Ovary (tissue), 9 donors: ENCODE results near the gene DNAJC18. TPM values are rescaled to one million over a fixed set of nuclear protein-coding genes. Genes with fewer than 3 reads are reported as not detected.

Source experiments
- DNase-seq, 5 donors: peaks; one replicate each; pipeline ENCODE4 v3.0.0-alpha.2; 2019 to 2020
- H3K27ac ChIP-seq, 2 donors: fragments of 200-600 bp; one replicate each; pipeline versions ENCODE4 v1.5.1 to v1.8.0; 2019 to 2022
- H3K27me3 ChIP-seq: fragments of 200-600 bp; one replicate; pipeline ENCODE4 v1.8.0; 2022
- H3K36me3 ChIP-seq: fragments of 200-600 bp; sonication (generic); one replicate; pipeline ENCODE4 v1.5.1; 2019
- H3K4me1 ChIP-seq: one replicate; pipeline ENCODE4 v1.8.1; 2013; ENCODE audit warnings: mild to moderate bottlenecking, moderate library complexity; ENCODE audit not compliant: insufficient read depth
- H3K4me3 ChIP-seq: fragments of 200-600 bp; sonication (generic); one replicate; pipeline ENCODE4 v1.5.1; 2017
- H3K9me3 ChIP-seq, 2 donors: fragments of 200-600 bp in 1 of 2; sonication (generic) in 1 of 2; one replicate each; pipeline versions ENCODE4 v1.5.1 to v1.8.1; 2013 to 2019; ENCODE audit warnings: mild to moderate bottlenecking in 1 of 2, moderate library complexity in 1 of 2
- EP300 ChIP-seq: sonication (generic); formaldehyde crosslinking; IDR thresholded peaks from one replicate; pipeline ENCODE4 v1.6.1; 2017; ENCODE audit warnings: antibody characterized with exemption
- POLR2A ChIP-seq: fragments of 450-650 bp; IDR thresholded peaks from one replicate; pipeline ENCODE4 v1.6.1; 2017; ENCODE audit warnings: antibody characterized with exemption, mild to moderate bottlenecking, moderate library complexity
- WGBS, 3 donors: extraction: QIAGEN DNeasy Blood & Tissue Kit in 1 of 3; methylation state at CpG; one replicate each; pipeline versions ENCODE4 v1.1.5 to v1.1.7; 2013 to 2017; 5-methylcytosine and 5-hydroxymethylcytosine counted together
- intact Hi-C, 4 donors: fragments of 100-400 bp; cut with DNase I; formaldehyde crosslinking; loops; one replicate each; pipeline versions ENCODE4 v1.11.0 to v1.15.1; 2022 to 2023
- polyA plus RNA-seq, 2 donors: library from polyadenylated mRNA; stranded (reverse); fragments of 200-250 nt in 1 of 2; fragments of 350-450 nt in 1 of 2; fragmentation: Illumina TruSeq in 1 of 2; extraction: RNeasy Lipid Tissue Mini Kit (QIAGEN cat#74804) in 1 of 2; gene quantifications; one replicate each; pipeline ENCODE4 v1.2.3, GENCODE V29; 2013 to 2014
- small RNA-seq: library from RNA; depleted of rRNA; stranded (forward); fragments of <200 nt; gene quantifications from one replicate; pipeline ENCODE3, GENCODE V24; 2016
- total RNA-seq, 7 donors: library from RNA; depleted of rRNA in 2 of 7; stranded (reverse); fragments of >200 nt in 2 of 7; fragmentation: NEBNext Ultra II Directional in 3 of 7; extraction: Animal tissue kit (Norgen Biotek cat#: 25700) in 3 of 7; gene quantifications; one replicate each; pipeline versions ENCODE4 v1.1.0 to v1.2.4, GENCODE V29; 2016 to 2023
- TF ChIP-seq, protein P1 (sequence below), 3 donors: fragments of 450-650 bp in 2 of 3; fragments of 200-600 bp in 1 of 3; IDR thresholded peaks; one replicate each; pipeline versions ENCODE4 v1.5.1 to v1.8.0; 2016 to 2022; ENCODE audit warnings: antibody characterized with exemption in 3 of 3, mild to moderate bottlenecking in 1 of 3
- donor health status: DM: no; HTN: no; CAD: no; lungs with moderate emphysema.
- donor health status: DM: no; HTN: no; CAD: no.
- donor health status: Bipolar disorder and iron deficiency.
- donor health status: DM: yes; HTN: yes; CAD: no.
- donor health status: DM: no; HTN: no; CAD: no.
- donor health status: DM: yes; HTN: yes; CAD: no.

The DNAJC18 gene
- total and polyA plus RNA-seq, 9 donors, result 5.2 to 35.6 (median 22.4) TPM

DNA sequence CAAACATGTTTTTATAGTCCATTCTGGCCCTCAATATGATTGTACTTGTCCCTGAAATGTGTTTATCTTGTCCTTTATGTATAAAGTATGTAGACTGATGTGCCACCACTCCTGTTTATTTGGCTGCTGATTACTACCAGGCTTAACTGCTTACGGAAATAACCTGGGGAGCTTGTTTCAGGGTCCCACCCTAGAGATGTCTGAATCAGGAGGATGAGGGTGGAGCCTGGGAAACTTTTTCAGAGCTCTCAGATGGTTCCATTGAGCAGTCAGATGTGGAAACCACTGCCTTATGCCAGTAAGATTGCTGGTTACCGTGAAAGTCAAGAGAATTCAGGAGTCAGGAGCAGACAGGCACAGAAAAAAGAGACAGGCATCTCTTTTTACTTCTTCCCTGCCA is 75.4 kb downstream of the DNAJC18 start:
- WGBS, 3 donors, result 71 to 86% (median 84%) methylated on average over 2 of the region's 2 CpGs
- Histone ChIP-seq H3K9me3 (no peaks in the 10 kb centered on the region), H3K27me3 (no peaks in the 10 kb centered on the region), H3K27ac (no peak overlapping the region), H3K4me3 (no peak overlapping the region), H3K36me3 (no peaks in the 10 kb centered on the region), H3K4me1 (peaks cover 2% of the 10 kb centered on the region)
- intact Hi-C loops, result no loop called here
- DNase-seq, result no peak
- TF ChIP-seq, protein P1, sequence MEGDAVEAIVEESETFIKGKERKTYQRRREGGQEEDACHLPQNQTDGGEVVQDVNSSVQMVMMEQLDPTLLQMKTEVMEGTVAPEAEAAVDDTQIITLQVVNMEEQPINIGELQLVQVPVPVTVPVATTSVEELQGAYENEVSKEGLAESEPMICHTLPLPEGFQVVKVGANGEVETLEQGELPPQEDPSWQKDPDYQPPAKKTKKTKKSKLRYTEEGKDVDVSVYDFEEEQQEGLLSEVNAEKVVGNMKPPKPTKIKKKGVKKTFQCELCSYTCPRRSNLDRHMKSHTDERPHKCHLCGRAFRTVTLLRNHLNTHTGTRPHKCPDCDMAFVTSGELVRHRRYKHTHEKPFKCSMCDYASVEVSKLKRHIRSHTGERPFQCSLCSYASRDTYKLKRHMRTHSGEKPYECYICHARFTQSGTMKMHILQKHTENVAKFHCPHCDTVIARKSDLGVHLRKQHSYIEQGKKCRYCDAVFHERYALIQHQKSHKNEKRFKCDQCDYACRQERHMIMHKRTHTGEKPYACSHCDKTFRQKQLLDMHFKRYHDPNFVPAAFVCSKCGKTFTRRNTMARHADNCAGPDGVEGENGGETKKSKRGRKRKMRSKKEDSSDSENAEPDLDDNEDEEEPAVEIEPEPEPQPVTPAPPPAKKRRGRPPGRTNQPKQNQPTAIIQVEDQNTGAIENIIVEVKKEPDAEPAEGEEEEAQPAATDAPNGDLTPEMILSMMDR (IDR thresholded peaks at IDR 0.05), result no peak
- TF ChIP-seq POLR2A (no peak), EP300 (no peak)

DNA sequence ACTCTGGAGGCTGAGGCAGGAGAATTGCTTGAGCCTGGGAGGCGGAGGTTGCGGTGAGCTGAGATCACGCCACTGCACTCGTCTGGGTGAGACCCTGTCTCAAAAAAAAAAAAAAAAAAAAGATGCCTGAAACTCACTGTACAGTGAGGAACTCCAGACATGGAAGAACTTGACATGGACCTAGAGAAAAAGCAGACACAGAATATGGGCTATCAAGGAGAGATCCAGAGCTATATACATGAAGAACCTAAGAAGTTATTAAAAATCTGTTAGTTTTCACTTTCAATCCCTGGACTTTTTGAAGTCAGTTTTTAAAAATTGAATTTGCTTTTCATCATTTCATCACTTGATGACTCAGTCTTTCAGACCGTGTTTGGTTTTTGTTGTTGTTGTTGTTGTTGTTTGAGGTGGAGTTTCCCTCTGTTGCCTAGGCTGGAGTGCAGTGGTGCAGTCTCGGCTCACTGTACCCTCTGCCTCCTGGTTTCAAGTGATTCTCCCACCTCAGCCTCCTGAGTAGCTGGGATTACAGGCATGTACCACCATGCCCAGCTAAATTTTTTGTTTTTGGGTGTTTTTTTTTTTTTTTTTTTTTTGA is 77.4 kb downstream of the DNAJC18 start:
- no peak overlapping the region for H3K4me3 ChIP-seq
- no peaks in the 10 kb centered on the region for H3K27me3 ChIP-seq
- intact Hi-C loops, result no loop called here
- TF ChIP-seq EP300, result no peak
- no peak for TF ChIP-seq POLR2A
- TF ChIP-seq, protein P1 (IDR thresholded peaks at IDR 0.05), result no peak
- WGBS, 3 donors, result 80 to 84% (median 84%) methylated on average over 6 of the region's 6 CpGs
- peaks cover 9% of the 10 kb centered on the region for H3K4me1 ChIP-seq
- H3K9me3 ChIP-seq, result no peaks in the 10 kb centered on the region
- H3K36me3 ChIP-seq, result no peaks in the 10 kb centered on the region
- no peak overlapping the region for H3K27ac ChIP-seq
- no peak for DNase-seq

DNA sequence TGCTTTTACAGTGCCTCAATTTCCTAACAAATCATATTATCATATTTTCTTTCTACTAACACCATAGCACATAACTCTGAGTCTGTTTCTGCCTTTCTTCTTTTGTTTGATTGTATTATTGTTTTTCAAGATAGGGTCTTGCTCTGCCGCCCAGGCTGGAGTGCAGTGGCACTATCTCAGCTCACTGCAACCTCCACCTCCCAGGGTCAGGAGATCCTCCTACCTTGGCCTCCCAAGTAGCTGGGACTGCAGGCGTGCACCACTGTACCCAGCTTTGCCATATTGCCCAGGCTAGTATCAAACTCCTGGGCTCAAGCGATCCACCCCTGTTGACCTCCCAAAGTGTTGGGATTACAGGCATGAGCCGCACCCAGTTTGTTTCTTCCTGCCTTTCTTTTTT is 78.9 kb downstream of the DNAJC18 start:
- Histone ChIP-seq H3K4me3 (no peak overlapping the region), H3K9me3 (no peaks in the 10 kb centered on the region), H3K27me3 (no peaks in the 10 kb centered on the region), H3K36me3 (no peaks in the 10 kb centered on the region), H3K4me1 (peaks cover 9% of the 10 kb centered on the region), H3K27ac (no peak overlapping the region)
- no peak for TF ChIP-seq EP300
- TF ChIP-seq POLR2A, result no peak
- TF ChIP-seq, protein P1 (IDR thresholded peaks at IDR 0.05), result no peak
- peak in 1 of 5 donors; percentile 7 for DNase-seq
- intact Hi-C loops, result no loop called here
- 95 to 98% (median 97%) methylated on average over 4 of the region's 4 CpGs for WGBS, 3 donors

Small RNA genes within 50 kb of the gene (small RNA-seq; reads per million reads assigned to genes)
- not detected for gene RNU5B-4P

Other genes starting within 250 kb of the DNAJC18 start
- 10 to 100 TPM; 15.7 to 45.2 (median 34.9) TPM for gene SIL1, start 241.2 kb downstream of the DNAJC18 start, total RNA-seq
- 10 to 100 TPM; 29.5 to 93.0 TPM for gene SIL1, start 241.2 kb downstream of the DNAJC18 start, polyA plus RNA-seq
- 100 to 1,000 TPM; 184 to 297 (median 227) TPM for gene MATR3, start 145.8 kb downstream of the DNAJC18 start, total RNA-seq
- 100 to 1,000 TPM; 174 to 222 TPM for gene MATR3, start 145.8 kb downstream of the DNAJC18 start, polyA plus RNA-seq
- gene PAIP2, start 97.7 kb downstream of the DNAJC18 start, total RNA-seq, result 100 to 1,000 TPM in 4 of 7 donors, 10 to 100 TPM in 3; 68.4 to 113 (median 100) TPM
- gene PAIP2, start 97.7 kb downstream of the DNAJC18 start, polyA plus RNA-seq, result 100 to 1,000 TPM; 111 to 142 TPM
- gene SLC23A1, start 56.2 kb downstream of the DNAJC18 start, total RNA-seq, result 10 to 100 TPM in 1 of 7 donors, 1 to 10 TPM in 3, under 1 TPM in 1, not detected in 2; 0.10 to 14.5 (median 1.2) TPM
- gene SLC23A1, start 56.2 kb downstream of the DNAJC18 start, polyA plus RNA-seq, result under 1 TPM in 1 of 2 donors, not detected in 1; 0.05 TPM
- 1 to 10 TPM in 3 of 7 donors, under 1 TPM in 3, not detected in 1; 0.50 to 1.8 (median 1.2) TPM for gene MZB1, start 49.6 kb downstream of the DNAJC18 start, total RNA-seq
- gene MZB1, start 49.6 kb downstream of the DNAJC18 start, polyA plus RNA-seq, result 1 to 10 TPM in 1 of 2 donors, under 1 TPM in 1; 0.91 to 1.7 TPM
- 1 to 10 TPM in 4 of 7 donors, under 1 TPM in 3; 0.60 to 2.0 (median 1.0) TPM for gene PROB1, start 44.4 kb downstream of the DNAJC18 start, total RNA-seq
- 1 to 10 TPM in 1 of 2 donors, under 1 TPM in 1; 0.65 to 1.0 TPM for gene PROB1, start 44.4 kb downstream of the DNAJC18 start, polyA plus RNA-seq
- gene SPATA24, start 35.4 kb downstream of the DNAJC18 start, total RNA-seq, result 1 to 10 TPM; 2.1 to 4.7 (median 3.3) TPM
- 1 to 10 TPM; 6.5 to 6.7 TPM for gene SPATA24, start 35.4 kb downstream of the DNAJC18 start, polyA plus RNA-seq
- gene ECSCR, start 23.2 kb upstream of the DNAJC18 start, total RNA-seq, result 10 to 100 TPM in 3 of 7 donors, 1 to 10 TPM in 4; 4.4 to 17.5 (median 7.2) TPM
- 10 to 100 TPM; 32.8 to 43.5 TPM for gene ECSCR, start 23.2 kb upstream of the DNAJC18 start, polyA plus RNA-seq
- not detected for gene SMIM33, start 31.5 kb upstream of the DNAJC18 start, total RNA-seq
- gene SMIM33, start 31.5 kb upstream of the DNAJC18 start, polyA plus RNA-seq, result not detected
- 10 to 100 TPM; 36.8 to 74.6 (median 53.8) TPM for gene STING1, start 43.2 kb upstream of the DNAJC18 start, total RNA-seq
- gene STING1, start 43.2 kb upstream of the DNAJC18 start, polyA plus RNA-seq, result 10 to 100 TPM; 47.6 to 49.9 TPM
- 100 to 1,000 TPM in 4 of 7 donors, 10 to 100 TPM in 3; 66.8 to 144 (median 117) TPM for gene UBE2D2, start 121.8 kb upstream of the DNAJC18 start, total RNA-seq
- gene UBE2D2, start 121.8 kb upstream of the DNAJC18 start, polyA plus RNA-seq, result 100 to 1,000 TPM in 1 of 2 donors, 10 to 100 TPM in 1; 79.7 to 230 TPM
- gene CXXC5, start 208.8 kb upstream of the DNAJC18 start, total RNA-seq, result 10 to 100 TPM in 2 of 7 donors, 1 to 10 TPM in 5; 4.4 to 35.7 (median 8.7) TPM
- 10 to 100 TPM in 1 of 2 donors, 1 to 10 TPM in 1; 7.0 to 28.2 TPM for gene CXXC5, start 208.8 kb upstream of the DNAJC18 start, polyA plus RNA-seq